HepG2 (cell line): ENCODE measurements around the gene RARG. TPM values are rescaled to one million over a fixed set of nuclear protein-coding genes. Genes with fewer than 3 reads are reported as not detected.
A peak's percentile ranks its signal among the peaks of the same experiment; 100 is the strongest.

Source experiments
- ATAC-seq: fragments of 200-7000 bp; cut with Tn5 transposase; 3 replicates; pipeline ENCODE4 v1.9.1; 2020; ENCODE audit warnings: mild to moderate bottlenecking, moderate library complexity
- BruUV-seq: library from RNA; stranded (reverse); fragments of 400-500 nt; replicated peaks from 2 replicates; lab custom pipeline; 2021; lab: Mats Ljungman, UMichigan
- CTCF ChIA-PET: fragments of 300-600 bp; formaldehyde crosslinking; extraction: SDS; loops from one replicate; lab custom pipeline; 2021; ENCODE audit warnings: low total read pairs, inconsistent platforms, low intra/inter-chr PET ratio; lab: Yijun Ruan, JAX
- POLR2A ChIA-PET: fragments of 350-600 bp; sonication (Branson Sonifier 250); formaldehyde crosslinking; loops from one replicate; lab custom pipeline; 2020; ENCODE audit warnings: antibody characterized with exemption, inconsistent platforms; lab: Yijun Ruan, JAX
- DNase-seq: peaks from one replicate; pipeline ENCODE4 v3.0.0-alpha.2; 2015; ENCODE audit warnings: low spot score
- FAIRE-seq: peaks from 3 replicates; lab custom pipeline; 2011; peaks lifted over from hg19 to GRCh38; lab: Jason Lieb, UNC
- H2AFZ ChIP-seq: one replicate; pipeline ENCODE4 v1.6.1; 2011; ENCODE audit warnings: low read length, inconsistent platforms
- H3K27ac ChIP-seq: fragments of 300-600 bp; 3 replicates; pipeline ENCODE4 v1.8.0; 2011; ENCODE audit warnings: mixed run types, mild to moderate bottlenecking, mixed read lengths, low read length, inconsistent platforms; ENCODE audit not compliant: insufficient read depth; ENCODE audit errors: extremely low read length
- H3K27me3 ChIP-seq, 2 experiments: fragments of 200-600 bp in 1 of 2; 2 replicates in 1 of 2; 3 replicates in 1 of 2; pipeline versions ENCODE4 v1.6.0 to v1.8.0; 2011; ENCODE audit warnings: low read length in 2 of 2, mild to moderate bottlenecking in 2 of 2, moderate library complexity in 2 of 2, inconsistent platforms in 1 of 2; ENCODE audit not compliant: insufficient read depth in 2 of 2, control insufficient read depth in 1 of 2
- H3K36me3 ChIP-seq, 2 experiments: fragments of 200-600 bp in 1 of 2; replicated peaks in 1 of 2; 2 replicates in 1 of 2; 3 replicates in 1 of 2; pipeline versions ENCODE4 v1.5.1 to v1.8.0; 2011; ENCODE audit warnings: low read length in 2 of 2, inconsistent platforms in 1 of 2; ENCODE audit not compliant: insufficient read depth in 2 of 2, control insufficient read depth in 1 of 2
- H3K4me1 ChIP-seq: 2 replicates; pipeline ENCODE4 v1.5.1; 2012; ENCODE audit warnings: low read length, inconsistent platforms; ENCODE audit not compliant: insufficient read depth
- H3K4me2 ChIP-seq: 2 replicates; pipeline ENCODE4 v1.6.0; 2011; ENCODE audit warnings: low read depth, low read length, inconsistent platforms
- H3K4me3 ChIP-seq, 3 experiments: fragments of 200-600 bp in 1 of 3; sonication (generic), shearing (Covaris generic) in 1 of 3; replicated peaks in 1 of 3; 2 replicates each; pipeline ENCODE4 v1.5.1; 2011 to 2016; ENCODE audit warnings: low read length in 3 of 3, inconsistent platforms in 2 of 3, low read depth in 2 of 3, mild to moderate bottlenecking in 2 of 3, control low read depth in 1 of 3, mixed read lengths in 1 of 3; ENCODE audit not compliant: insufficient read depth in 1 of 3
- H3K79me2 ChIP-seq: one replicate; pipeline ENCODE4 v1.6.1; 2011; ENCODE audit warnings: low read length, inconsistent platforms; ENCODE audit not compliant: insufficient read depth
- H3K9ac ChIP-seq: 2 replicates; pipeline ENCODE4 v1.6.0; 2011; ENCODE audit warnings: mild to moderate bottlenecking, low read depth, low read length, inconsistent platforms; ENCODE audit not compliant: insufficient read depth
- H3K9me3 ChIP-seq: 2 replicates; pipeline ENCODE4 v1.5.1; 2012; ENCODE audit warnings: mild to moderate bottlenecking, low read length
- H4K20me1 ChIP-seq: 2 replicates; pipeline ENCODE4 v1.6.0; 2011; ENCODE audit warnings: inconsistent platforms, mild to moderate bottlenecking, low read length, moderate library complexity; ENCODE audit not compliant: insufficient read depth
- ARID2 ChIP-seq: sonication (generic); formaldehyde crosslinking; IDR thresholded peaks from 2 replicates; pipeline ENCODE4 v1.8.1; 2022; ENCODE audit warnings: mild to moderate bottlenecking, missing genetic modification reagents, borderline replicate concordance
- CEBPB ChIP-seq: IDR thresholded peaks from 2 replicates; pipeline ENCODE4 v1.6.1; 2011; ENCODE audit warnings: low read depth, low read length, improper control_type of control experiment, borderline replicate concordance
- SMARCC2 ChIP-seq: fragments of 450-650 bp; IDR thresholded peaks from 2 replicates; pipeline ENCODE4 v1.6.1; 2017; ENCODE audit warnings: antibody characterized with exemption, mild to moderate bottlenecking
- ZBTB39 ChIP-seq: sonication (generic); formaldehyde crosslinking; IDR thresholded peaks from 2 replicates; pipeline ENCODE4 v1.5.0; 2020; ENCODE audit warnings: missing genetic modification reagents
- ZNF136 ChIP-seq: sonication (generic); formaldehyde crosslinking; IDR thresholded peaks from 2 replicates; pipeline ENCODE4 v1.8.1; 2022; ENCODE audit warnings: low read depth, mild to moderate bottlenecking, moderate library complexity, missing genetic modification reagents
- ZNF704 ChIP-seq: sonication (generic); formaldehyde crosslinking; IDR thresholded peaks from 2 replicates; pipeline ENCODE4 v1.8.1; 2023; ENCODE audit warnings: mild to moderate bottlenecking, inconsistent platforms, moderate library complexity, missing genetic modification reagents, borderline replicate concordance
- WGBS: methylation state at CpG from one replicate; pipeline ENCODE4 v1.1.6; 2017; ENCODE audit warnings: low lambda C conversion rate; 5-methylcytosine and 5-hydroxymethylcytosine counted together
- in situ Hi-C: cut with HindIII; loops from 2 replicates; pipeline ENCODE4 v1.10.0; 2017; ENCODE audit warnings: low pct_unique_long_range_greater_than_20kb; ENCODE audit not compliant: extremely low pct_ligation_motif_present
- intact Hi-C: fragments of 100-400 bp; cut with micrococcal nuclease; formaldehyde crosslinking; loops from one replicate; pipeline ENCODE4 v1.10.0; 2022; ENCODE audit not compliant: unreplicated experiment
- polyA plus RNA-seq, 8 experiments: library from polyadenylated mRNA; depleted of rRNA in 3 of 8; stranded (reverse) in 7 of 8; unstranded in 1 of 8; fragments of >200 nt; fragmentation: Illumina TruSeq in 4 of 8; extraction: Trizol in 4 of 8; gene quantifications; 2 replicates each; pipeline versions ENCODE4 v1.2.1 to v1.2.3, GENCODE V29; 2011 to 2016; ENCODE audit warnings: low read depth in 4 of 8, missing spikeins in 1 of 8, mixed read lengths in 1 of 8; ENCODE audit not compliant: insufficient read depth in 1 of 8
- total RNA-seq, 5 experiments: library from RNA; depleted of rRNA; stranded (reverse); fragments of >200 nt; fragmentation: Illumina TruSeq; extraction: Trizol; gene quantifications; 2 replicates each; pipeline ENCODE4 v1.2.3, GENCODE V29; 2016; ENCODE audit warnings: low read depth in 1 of 5

The RARG gene
- total and polyA plus RNA-seq, 2 of the 13 experiments (the other 11 are each of a cell fraction or from before 2014, with no cell fraction given) = 0.77 to 1.5 TPM

- Histone ChIP-seq H3K27me3 (peaks cover 2 to 15% of the 10 kb centered on the region in 2 experiments; a peak in 3 of 5 replicates), H3K4me2 (no peak overlapping the region), H3K27ac (no peak overlapping the region), H2AFZ (no peak overlapping the region), H3K4me1 (peaks cover 34% of the 10 kb centered on the region), H3K9me3 (no peaks in the 10 kb centered on the region), H3K79me2 (no peaks in the 10 kb centered on the region), H3K36me3 (no peaks in the 10 kb centered on the region), H4K20me1 (no peaks in the 10 kb centered on the region), H3K9ac (no peak overlapping the region), H3K4me3 (no peak overlapping the region)
- ChIA-PET POLR2A (interaction anchor here (0.9 kb wide), 1 partner anchor 25 kb away, joined by 3 read pairs; the partner anchor contains the start of genes CSAD and ZNF740), CTCF (no interaction called here)
- DNase-seq (no peak), ATAC-seq (peak; percentile 58), FAIRE-seq (no peak)
- BruUV-seq = no TSS peak
- intact Hi-C loops (no loop called here), in situ Hi-C loops (no loop called here)
- TF ChIP-seq SMARCC2 (no peak), ZNF136 (no peak), CEBPB (0 out of 2 replicates have a peak, but pooled peaks have one; percentile 14), ZNF704 (no peak), ZBTB39 (no peak), ARID2 (CRISPR knock-in tag) (no peak)
- WGBS = 2% methylated on average over 7 of the region's 7 CpGs
These were observed 26.1 kb downstream of the RARG start for GRCh38 chr12:53205747-53206419.
